ENCODE data around the gene TOMM6. TPM values are rescaled to one million over a fixed set of nuclear protein-coding genes. Genes with fewer than 3 reads are reported as not detected.

The TOMM6 gene
- total RNA-seq, 2 experiments from 2014 or later = 131 to 277 TPM

GRCh38 chr6:41780551-41781365 is 6.7 kb upstream of the TOMM6 start, which contains the start of gene PRICKLE4:
Gene PRICKLE4, plus strand, starts transcription at chr6:41780782. Its CDS starts 2,692 bp downstream, at chr6:41783474.
- ChIA-PET CTCF (ENCODE audit: unreplicated experiment) (interaction anchor here (0.5 kb wide), 1 partner anchor 196 kb away, joined by 3 read pairs; no protein-coding TSS in a partner anchor), POLR2A (interaction anchor here (0.7 to 1.0 kb wide), 2 partner anchors 47 to 253 kb away, joined by 3 read pairs; no protein-coding TSS in a partner anchor)
- no peaks in the 10 kb centered on the region for H4K20me1 ChIP-seq (ENCODE audit: insufficient read depth, low read length)
- intact Hi-C loops (cut with micrococcal nuclease; ENCODE audit: unreplicated experiment) = loop anchor here (1.0 to 10.0 kb wide), 4 partner anchors 264 to 674 kb away; partner anchors contain the start of genes MRPS10 and TRERF1
- H3K4me3 ChIP-seq (ENCODE audit: low read depth, low read length, poor library complexity, severe bottlenecking) = peak within 1 kb of the TSS; percentile 83
- H2AFZ ChIP-seq (ENCODE audit: low read length) = peak within 1 kb of the TSS; percentile 80; the same call in 1 of the 2 replicates
- no peaks in the 10 kb centered on the region for H3K36me3 ChIP-seq (ENCODE audit: insufficient read depth, low read length)
- no peak for DNase-seq (ENCODE audit: low spot score)
- H3K9me2 ChIP-seq (ENCODE audit: insufficient read depth, low read length) = no peaks in the 10 kb centered on the region
- H3K27ac ChIP-seq (ENCODE audit: low read depth, low read length, poor library complexity, severe bottlenecking) = no peak within 1 kb of the TSS
- no peaks in the 10 kb centered on the region; the same call in 1 of the 2 replicates for H3K79me2 ChIP-seq (ENCODE audit: insufficient read depth, low read depth, low read length)
- BruUV-seq (replicated peaks) = no TSS peak
- H3K4me2 ChIP-seq (ENCODE audit: low read length) = peak within 1 kb of the TSS; percentile 88
- H3K9me3 ChIP-seq (ENCODE audit: low read length) = no peaks in the 10 kb centered on the region
- H3K4me1 ChIP-seq (ENCODE audit: insufficient read depth, low read length, poor library complexity, severe bottlenecking) = peaks cover 35% of the 10 kb centered on the region
- TF ChIP-seq CTCF (conservative IDR thresholded peaks at IDR 0.05; ENCODE audit: low read length) = no peak
- TF ChIP-seq EZH2phosphoT487 (IDR thresholded peaks at IDR 0.05; ENCODE audit: borderline replicate concordance, low read depth, low read length) = no peak

GRCh38 chr6:41781366-41781730 is 6.1 kb upstream of the TOMM6 start:
- POLR2A ChIA-PET = interaction anchor here (0.7 to 1.0 kb wide), 4 partner anchors 47 to 827 kb away, joined by 3 to 4 read pairs (median 3); no protein-coding TSS in a partner anchor

More at GRCh38 chr6:41781366-41781730, 6.1 kb upstream of the TOMM6 start:
- Histone ChIP-seq H3K27ac (ENCODE audit: low read depth, low read length, poor library complexity, severe bottlenecking) (no peak overlapping the region), H3K4me3 (ENCODE audit: low read depth, low read length, poor library complexity, severe bottlenecking) (peak overlapping the region; percentile 83), H3K79me2 (ENCODE audit: insufficient read depth, low read depth, low read length) (no peaks in the 10 kb centered on the region; the same call in 1 of the 2 replicates), H2AFZ (ENCODE audit: low read length) (peak overlapping the region; percentile 15; the same call in 1 of the 2 replicates), H3K4me1 (ENCODE audit: insufficient read depth, low read length, poor library complexity, severe bottlenecking) (peaks cover 40% of the 10 kb centered on the region), H3K9me2 (ENCODE audit: insufficient read depth, low read length) (no peaks in the 10 kb centered on the region), H3K9me3 (ENCODE audit: low read length) (no peaks in the 10 kb centered on the region), H4K20me1 (ENCODE audit: insufficient read depth, low read length) (no peaks in the 10 kb centered on the region), H3K4me2 (ENCODE audit: low read length) (peak overlapping the region; percentile 69), H3K36me3 (ENCODE audit: insufficient read depth, low read length) (no peaks in the 10 kb centered on the region)
- no TSS peak for BruUV-seq (replicated peaks)
- intact Hi-C loops (cut with micrococcal nuclease; ENCODE audit: unreplicated experiment) = loop anchor here (2.0 to 10.0 kb wide), 3 partner anchors 385 to 673 kb away; partner anchors contain the start of genes MRPS10 and TRERF1
- TF ChIP-seq EZH2phosphoT487 (IDR thresholded peaks at IDR 0.05; ENCODE audit: borderline replicate concordance, low read depth, low read length) (no peak), CTCF (conservative IDR thresholded peaks at IDR 0.05; ENCODE audit: low read length) (no peak)
- CTCF ChIA-PET (ENCODE audit: unreplicated experiment) = interaction anchor here (0.5 to 0.6 kb wide), 2 partner anchors 195 to 228 kb away, joined by 3 read pairs; no protein-coding TSS in a partner anchor
- DNase-seq (ENCODE audit: low spot score) = no peak

Data from OCI-LY7 (cell line).